Suppressor macrophage treated with lipopolysaccharide for 1 hour (primary cell): ENCODE data around the gene PIWIL4.
"Not testable (repeated sequence)": the region's sequence is repeated elsewhere in the genome, so short reads cannot be mapped to it uniquely, and the experiment has no call there.

Experiments
- DNase-seq, 3 donors: peaks; one replicate each; pipeline ENCODE4 v3.0.0-alpha.2; 2020 to 2022

The PIWIL4 gene

DNA sequence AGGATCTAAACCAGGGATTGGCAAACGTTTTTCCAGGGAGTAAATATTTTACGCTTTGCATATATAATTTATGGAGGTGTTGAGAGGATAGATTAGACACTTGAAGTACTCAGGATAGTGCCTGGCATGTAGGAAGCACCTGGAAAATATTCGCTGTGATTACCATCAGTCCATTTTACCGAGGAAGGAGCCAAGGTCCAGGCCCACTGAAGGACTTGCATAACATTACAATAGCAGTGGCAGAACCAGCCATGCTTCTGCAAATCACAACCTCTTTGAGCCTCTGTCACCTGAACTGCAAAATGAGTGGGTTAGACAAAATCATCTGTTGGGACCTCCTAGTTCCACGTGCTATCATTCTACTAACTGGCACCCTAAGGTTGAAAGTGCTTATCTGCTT is 18.0 kb upstream of the PIWIL4 start:
- DNase-seq, result peak in 1 of 3 donors; percentile 24

DNA sequence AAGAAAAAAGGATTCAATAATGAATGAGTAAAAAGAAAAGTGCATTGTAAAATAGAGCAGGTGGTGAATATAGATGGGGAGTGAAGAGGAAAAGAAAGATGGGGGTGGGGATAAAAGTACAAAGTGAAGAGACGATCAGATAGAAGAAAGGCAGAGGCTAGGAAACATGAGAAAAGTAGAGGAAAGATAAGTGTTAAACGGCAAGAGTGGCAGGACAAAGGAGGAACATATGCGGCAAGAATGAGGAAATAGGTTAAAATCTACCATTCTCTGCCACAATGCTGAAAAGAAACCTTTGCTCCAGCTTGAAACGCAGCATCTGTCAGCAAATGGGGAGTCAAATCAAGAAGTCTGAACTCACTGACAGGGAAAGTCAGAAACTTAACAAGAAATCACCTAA is 16.7 kb upstream of the PIWIL4 start:
- DNase-seq, result peak; percentile 45 to 59 (median 58)

DNA sequence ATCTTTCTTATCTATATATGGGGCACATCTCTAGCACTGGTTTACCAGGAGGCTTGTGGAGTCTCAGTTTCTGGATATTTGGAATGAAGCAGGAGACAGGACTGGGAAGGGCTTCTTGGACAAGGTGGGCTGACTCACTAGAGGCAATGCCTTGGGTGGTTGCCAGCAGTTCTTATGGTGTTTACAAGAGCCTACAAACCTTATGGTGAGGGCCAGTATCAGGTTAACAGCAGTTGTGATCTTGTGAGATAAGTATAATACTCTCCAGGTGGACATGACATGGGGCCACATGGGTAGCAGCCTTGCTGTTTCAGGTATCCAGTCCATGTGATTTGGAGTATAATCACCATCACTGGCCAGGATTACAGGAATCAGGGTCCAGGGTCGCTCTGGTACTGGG is 13.2 kb upstream of the PIWIL4 start:
- no peak for DNase-seq

DNA sequence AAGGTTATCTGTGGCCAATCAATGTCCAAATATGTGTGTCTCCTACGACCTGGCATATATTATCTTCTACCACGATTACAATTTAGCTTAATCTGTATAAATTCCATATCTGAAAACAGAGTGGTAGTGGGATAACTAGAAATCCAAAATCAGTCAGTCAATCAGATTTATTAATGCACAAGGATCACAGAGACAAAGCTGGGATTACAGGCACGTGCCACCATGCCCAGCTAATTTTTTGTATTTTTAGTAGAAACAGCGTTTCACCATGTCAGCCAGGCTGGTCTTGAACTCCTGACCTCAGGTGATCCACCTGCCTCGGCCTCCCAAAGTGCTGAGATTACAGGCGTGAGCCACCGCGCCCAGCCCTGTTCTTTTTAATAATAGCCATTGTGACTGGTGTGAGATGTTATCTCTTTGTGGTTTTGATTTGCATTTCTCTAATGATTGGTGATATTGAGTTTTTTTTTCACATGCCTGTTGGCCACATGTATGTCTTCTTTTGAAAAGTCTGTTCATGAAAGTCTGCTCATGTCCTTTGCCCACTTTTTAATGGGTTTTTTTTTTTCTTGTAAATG is 11.3 kb upstream of the PIWIL4 start:
- not testable (repeated sequence) for DNase-seq

DNA sequence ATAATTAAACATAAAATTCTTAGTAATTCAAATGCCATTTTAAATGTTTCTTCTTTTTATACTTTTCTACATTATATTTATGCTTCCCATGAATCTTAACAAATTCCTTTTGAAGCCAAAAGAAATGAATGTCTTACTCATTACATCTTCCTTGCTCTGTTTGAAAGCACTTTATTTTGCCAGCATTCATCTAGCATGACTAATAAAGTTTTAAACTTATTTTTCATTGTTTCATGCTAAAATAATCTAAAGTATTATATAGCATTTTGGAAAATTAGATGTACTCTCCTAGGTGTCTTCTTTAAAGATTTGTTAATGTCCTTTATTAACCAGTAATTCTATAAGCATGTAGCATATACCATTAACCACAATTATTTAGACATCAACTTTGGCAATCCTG is 9.7 kb upstream of the PIWIL4 start:
- no peak for DNase-seq

DNA sequence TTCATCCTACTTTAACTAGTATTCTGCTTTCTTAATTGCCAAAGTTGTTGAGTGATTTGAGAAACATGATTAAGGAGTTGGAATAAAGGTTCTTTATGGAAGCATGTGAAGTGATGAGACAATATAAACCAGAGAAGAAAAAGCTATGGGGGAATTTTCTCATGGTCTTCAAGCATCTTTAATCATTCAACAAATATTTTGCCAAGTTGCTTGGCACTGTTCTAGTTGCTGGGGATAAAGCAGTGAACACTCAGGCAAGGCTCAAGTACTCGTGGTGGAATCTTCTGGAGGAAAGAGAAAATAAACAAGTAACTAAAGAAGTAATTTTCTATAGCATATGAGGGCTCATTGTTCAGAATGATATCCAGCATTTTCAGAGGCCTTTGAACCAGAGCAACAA is 9.2 kb upstream of the PIWIL4 start:
- DNase-seq, result no peak

DNA sequence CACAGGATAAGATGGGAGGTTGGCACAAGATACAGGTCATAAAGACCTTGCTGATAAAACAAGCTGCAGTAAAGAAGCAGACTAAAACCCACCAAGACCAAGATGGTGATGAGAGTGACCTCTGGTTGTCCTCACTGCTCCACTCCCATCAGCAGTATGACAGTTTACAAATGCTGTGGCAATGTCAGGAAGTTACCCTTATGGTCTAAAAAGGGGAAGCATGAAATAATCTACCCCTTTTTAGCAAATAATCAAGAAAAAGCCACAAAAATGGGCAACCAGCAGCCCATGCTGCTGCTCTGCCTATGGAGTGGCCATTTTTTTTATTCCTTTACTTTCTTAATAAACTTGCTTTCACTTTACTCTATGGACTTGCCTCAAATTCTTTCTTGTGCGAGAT is 8.7 kb upstream of the PIWIL4 start:
- peak; percentile 72 to 89 (median 83) for DNase-seq

DNA sequence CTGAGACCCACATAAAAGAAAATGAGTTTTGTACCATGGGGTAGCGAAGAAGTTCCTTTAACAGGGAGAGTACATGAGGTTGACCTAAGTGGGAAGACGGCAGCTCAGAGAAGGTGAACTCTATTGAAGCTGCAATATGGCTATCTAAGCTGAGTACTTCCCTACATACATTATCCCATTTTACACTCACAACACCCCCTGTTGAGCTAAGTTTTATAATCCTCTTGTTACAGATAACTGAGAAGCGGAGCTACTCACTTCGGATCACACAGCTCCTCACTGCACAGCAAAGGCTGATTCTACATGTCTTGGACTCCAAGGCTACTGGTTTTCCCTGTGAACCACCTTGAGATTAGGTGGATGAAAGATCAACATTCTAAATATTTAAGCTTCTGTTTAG is 8.2 kb upstream of the PIWIL4 start:
- DNase-seq, result no peak

DNA sequence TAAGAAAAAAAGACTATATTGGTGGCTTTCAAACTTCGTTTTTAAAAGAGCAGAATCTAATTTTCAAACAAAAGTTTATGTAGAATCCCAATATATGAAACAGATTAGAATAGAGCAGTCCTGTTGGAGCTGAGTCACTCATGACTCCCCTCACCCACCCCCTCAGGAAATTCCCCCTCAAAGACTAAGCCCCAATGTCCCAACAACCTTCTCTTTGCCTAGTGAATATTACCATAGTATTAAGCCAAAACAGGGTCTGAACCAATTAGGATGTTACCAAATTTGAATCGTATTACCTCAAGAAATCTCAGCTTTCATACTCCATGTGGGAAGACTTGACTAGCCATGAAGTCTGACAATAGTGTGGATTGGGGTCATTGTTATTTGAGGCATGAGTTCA is 7.8 kb upstream of the PIWIL4 start:
- peak; percentile 76 to 84 (median 79) for DNase-seq

DNA sequence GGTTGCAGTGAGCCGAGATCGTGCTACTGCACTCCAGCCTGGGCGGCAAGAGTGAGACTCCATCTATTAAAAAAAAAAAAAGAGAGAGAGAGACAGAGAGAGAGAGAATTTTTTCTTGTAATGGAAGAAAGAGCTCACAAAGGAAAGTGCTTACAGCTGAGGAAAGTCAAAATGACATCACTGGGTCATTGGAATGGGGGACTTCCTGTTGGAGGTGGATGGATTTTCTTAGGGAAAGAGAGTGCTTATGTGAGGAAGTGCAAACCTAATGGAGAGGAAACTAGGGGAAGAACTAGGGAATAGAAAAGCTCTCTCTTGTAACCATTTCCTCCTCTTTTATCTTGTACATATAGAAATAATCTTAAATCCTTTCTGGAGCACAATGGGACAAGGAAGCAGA is 6.3 kb upstream of the PIWIL4 start:
- DNase-seq, result peak; percentile 40 to 55 (median 46)

DNA sequence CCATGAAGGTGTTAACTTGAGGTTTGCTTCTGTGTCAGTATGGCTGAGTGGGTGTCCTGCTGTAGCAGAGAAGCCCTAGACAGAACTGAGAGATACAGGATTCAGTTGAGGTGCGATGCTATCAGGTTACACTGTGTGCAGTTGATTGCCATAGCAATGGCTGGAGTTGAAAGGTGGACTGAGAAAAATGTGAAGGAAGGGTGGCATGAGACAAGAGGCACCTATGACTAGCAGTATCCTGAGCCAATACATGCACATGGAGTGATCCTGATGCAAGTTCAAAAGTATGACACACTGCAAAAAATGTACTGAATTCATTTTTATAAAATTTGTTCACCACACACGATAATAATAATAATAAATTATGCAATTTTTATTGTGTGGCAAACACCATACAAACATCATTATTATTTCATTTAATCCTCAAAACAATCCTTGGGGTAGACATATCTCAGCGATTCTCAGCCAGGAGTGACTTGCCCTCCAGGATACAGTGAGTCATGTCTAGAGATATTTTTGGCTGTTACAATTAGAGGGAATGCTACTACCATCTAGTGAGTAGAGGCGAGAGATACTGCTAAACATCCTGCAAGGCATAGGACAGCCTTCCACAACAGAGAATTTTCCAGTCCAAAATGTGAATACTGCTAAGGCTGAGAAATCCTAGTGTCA is 3.9 kb upstream of the PIWIL4 start:
- peak in 2 of 3 donors; percentile 49 to 67 for DNase-seq

DNA sequence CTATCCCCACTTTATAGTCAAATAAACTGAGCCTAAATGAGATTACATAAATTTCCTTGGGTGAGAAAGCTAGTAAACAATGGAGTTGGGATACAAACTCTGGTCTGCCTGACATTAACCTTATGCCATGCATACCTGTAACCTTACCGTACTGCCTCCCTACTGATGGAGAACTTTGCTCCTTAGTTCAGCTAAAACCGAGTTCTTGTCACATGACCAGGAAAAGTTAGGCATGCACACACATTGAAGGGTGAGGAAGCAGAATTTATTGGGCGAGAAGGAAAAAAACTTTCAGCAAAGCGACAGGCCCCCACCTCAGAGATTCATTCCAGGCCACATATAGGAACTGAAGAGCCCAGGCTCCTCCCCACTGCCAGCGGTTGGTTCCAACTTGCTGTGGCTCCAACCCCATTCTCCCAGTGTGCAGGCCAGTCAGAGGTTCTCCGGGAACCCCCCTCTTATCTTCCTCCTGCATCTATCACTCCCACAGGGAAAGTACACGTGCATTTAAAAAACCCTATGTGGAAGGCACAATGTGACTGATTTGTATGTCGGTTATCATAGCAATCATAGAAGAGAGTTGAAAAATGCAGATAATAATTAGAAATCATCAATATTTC is 3.2 kb upstream of the PIWIL4 start:
- peak; percentile 57 to 76 (median 71) for DNase-seq

DNA sequence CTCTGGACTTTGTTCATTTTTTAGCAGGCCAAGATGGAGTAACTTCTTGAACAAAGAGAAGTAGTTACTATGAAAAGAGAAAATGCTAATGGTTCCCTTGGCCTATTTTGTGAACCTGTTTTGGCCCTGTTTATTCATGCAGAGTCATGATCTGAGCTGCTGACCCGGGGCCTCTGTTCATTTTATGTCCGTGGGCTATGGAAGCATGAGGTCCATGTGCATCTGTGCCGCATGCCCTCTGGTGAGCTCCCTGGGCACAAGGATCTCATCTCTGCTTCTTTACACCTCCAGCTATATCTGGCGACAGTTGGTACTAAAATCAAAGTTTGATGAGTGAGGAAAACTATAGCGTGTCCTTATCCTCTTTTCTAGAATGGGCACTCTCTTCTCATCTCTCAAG is 1.0 kb downstream of the PIWIL4 start:
- no peak for DNase-seq

DNA sequence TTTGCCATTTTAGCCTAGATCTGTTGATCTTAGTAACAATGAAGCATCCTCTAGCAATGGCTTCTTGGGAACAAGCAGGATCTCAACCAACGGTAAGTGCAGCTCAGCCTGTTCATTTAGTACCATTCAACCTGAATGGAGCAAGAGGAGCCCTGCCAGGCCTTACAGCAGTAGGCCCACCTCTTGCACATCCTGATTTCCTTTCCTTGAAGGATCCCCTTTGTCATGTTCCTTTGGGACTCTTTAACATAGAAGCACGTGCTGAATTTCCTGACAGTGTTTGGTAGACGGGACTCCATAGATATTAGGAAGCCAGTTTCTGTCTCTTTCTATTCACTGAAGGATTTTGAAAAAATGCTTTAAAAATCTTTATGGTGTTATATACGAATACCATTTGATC is 1.5 kb downstream of the PIWIL4 start:
- no peak for DNase-seq

DNA sequence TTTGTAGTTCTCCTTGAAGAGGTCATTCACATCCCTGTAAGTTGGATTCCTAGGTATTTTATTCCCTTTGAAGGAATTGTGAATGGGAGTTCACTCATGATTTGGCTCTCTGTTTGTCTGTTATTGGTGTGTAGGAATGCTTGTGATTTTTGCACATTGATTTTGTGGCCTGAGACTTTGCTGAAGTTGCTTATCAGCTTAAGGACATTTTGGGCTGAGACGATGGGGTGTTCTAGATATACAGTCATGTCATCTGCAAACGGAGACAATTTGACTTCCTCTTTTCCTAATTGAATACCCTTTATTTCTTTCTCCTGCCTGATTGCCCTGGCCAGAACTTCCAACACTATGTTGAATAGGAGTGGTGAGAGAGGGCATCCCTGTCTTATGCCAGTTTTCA is 5.8 kb downstream of the PIWIL4 start:
- not testable (repeated sequence) for DNase-seq

DNA sequence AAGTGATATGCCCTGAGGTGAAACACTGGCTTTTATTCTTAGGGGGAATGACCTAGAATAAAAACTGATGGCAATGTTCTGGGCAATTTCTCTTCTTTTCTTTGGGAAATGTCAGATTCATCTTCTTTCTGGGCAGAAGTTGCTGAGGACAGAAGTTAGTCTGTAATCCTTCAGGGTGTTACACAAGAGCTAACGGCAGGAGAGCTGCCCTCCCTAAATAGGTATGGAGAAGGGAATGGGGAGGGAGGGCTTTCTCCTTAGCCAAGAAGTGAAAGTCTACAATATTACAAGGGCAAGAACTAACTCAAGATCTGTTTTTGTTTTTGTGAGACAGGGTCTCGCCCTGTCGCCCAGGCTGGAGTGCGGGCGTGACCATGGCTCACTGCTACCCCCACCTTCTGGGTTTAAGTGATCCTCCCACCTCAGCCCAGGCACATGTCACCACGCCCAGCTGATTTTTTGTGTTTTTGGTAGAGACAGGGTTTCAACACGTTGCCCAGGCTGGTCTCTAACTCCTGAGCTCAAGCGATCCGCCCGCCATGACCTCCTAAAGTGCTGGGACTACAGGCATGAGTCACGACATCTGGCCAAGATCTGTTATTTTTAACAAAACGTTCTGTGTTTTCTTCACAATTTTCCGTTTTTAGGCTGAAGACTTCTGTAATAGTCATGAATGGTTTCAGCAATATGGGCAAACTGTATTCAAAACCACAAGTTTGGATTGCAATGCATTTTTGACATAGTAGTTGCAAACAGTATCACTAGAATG is 7.2 kb downstream of the PIWIL4 start:
- peak; percentile 69 to 71 (median 69) for DNase-seq

DNA sequence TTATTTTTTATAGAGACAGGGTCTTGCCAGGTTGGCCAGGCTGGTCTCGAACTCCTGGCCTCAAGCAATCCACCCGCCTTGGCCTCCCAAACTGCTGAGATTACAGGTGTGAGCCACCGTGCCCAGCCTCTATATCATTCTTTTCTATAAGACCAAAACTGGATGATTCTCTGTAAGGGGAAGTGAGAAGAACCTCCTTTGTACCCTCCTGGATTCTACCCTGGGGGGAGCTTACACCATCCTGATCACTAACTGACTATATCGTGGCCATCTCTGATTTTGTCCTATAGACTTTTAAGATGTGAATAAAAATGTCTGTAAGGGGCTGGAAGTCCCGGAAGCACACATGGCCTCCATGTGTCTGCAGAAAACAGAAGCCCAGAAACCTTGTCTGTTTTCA is 9.1 kb downstream of the PIWIL4 start:
- no peak for DNase-seq

DNA sequence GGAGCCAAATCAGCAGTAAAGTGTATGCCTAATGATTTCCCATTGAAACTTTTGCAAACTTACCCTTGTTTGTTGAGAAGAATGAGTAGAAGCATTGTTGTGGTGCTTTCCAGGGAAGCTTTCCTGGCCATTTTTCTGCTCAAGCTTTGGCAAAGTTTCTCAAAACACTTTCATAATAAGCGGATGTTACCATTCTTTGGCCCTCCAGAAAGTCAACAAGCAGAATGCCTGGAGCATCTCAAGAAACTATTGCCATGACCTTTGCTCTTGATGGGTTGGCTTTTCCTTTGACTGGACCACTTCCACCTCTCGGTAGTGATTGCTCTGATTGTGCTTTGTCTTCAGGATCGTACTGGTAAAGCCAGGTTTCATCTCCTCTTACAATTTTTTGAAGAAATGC is 10.7 kb downstream of the PIWIL4 start:
- no peak for DNase-seq

DNA sequence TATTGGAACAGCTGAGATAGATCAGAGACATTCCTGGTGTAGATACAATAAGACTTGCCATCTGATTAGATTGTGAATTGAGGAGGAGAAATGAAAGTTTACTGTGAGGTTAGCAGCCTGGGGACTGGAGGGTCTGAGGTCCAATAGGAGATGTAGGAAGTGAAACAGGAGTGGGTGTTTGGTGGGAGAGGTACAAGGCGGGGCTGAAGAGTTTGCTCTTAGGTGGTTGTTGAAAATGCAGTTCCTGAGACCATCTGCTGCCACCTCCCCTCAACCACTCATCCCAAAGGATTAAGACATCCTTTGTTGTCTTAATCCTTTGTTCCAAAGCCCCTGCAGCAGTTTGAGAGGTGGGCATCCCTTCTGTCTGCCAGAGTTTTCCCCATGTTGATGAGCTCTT is 14.8 kb downstream of the PIWIL4 start:
- no peak for DNase-seq

DNA sequence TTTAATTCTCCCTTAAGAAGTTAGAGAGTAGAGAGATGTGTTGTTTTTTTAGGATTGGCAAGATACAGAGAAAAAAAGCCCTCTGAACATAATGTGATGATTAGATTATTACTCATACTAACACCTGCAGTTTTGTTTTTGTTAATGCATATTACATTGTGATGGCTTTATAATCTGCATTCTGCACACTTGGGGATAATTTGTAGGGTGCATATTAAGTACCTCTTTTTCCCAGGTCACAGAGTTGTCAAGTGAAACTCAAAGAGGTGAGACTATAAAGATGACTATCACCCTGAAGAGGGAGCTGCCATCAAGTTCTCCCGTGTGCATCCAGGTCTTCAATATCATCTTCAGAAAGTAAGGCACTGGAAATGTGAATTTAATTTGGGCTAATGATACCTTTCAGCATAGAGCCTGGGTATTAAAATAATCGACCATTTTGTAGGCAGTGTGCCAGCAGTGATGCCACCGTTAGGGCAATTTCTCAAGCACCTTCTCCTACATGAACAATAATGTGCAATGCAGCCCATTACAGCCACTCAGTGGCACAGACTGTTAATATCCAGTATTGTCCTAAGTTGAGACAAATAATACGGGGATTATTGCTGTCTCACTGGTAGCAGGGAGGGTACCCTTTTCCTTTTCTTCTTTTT is 16.2 kb downstream of the PIWIL4 start:
- DNase-seq, result peak; percentile 45 to 51 (median 49)

DNA sequence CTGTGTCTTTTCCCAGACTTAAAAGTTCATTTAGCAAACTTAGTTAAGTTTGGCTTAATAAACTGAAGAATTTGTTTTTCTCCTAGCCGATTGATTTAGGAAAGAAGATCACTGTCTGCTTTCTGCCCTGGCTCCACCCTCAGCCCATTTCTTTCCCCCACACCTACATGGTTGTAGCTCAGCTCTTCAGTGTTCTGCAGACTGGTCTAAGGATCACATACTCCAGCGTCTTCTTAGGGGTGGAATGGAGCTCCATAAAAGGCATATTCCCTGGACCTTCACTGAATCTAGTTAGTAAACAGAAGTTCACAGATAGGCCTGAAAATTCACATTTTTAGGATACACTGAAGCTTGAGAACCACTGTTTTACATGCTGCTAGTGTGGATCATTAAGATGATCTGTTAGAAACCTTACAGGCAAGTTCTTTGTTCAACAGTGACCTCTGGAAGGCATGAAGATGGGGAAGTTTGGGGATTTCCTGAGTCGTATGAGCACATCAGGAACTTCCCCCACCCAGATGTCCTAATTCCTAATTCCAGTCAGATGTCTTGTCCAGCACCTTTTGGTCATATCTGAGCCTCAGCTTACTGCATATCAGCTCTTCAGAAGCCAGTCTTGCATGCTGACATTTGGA is 16.8 kb downstream of the PIWIL4 start:
- DNase-seq, result peak; percentile 91 to 96 (median 95)

DNA sequence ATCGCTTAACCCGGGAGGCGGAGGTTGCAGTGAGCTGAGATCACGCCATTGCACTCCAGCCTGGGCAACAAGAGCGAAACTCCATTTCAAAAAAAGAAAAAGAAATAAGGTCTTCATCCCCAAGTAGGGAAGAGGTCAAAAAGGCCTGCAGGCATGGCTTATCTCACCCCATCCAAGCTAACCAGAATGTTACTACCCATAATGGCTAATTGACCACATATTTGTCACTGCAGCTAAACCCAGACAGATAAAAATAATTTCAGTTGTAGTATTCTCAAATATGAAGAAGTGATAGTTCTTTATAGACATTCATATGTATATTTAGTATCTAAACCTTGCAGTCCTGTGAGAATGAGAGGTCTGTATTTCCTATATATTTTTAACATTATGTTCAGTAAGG is 17.8 kb downstream of the PIWIL4 start:
- no peak for DNase-seq

DNA sequence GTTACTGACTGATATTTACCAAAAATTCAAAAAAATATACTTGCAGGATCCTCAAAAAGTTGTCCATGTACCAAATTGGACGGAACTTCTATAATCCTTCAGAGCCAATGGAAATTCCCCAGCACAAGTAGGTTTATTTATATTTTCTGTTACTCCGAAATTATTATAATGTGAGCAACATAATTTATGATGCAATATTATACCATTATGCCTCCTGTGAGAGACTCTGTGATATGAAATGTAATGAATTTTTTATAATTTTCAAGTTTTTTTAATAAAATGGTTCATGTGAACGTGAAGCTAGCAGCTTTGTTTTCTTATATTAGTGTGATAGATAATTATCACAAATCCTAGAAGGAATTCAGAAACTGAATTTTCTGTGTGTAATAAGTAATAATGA is 18.2 kb downstream of the PIWIL4 start:
- no peak for DNase-seq
